ENCODE results near the gene SPATA31E1.
"Not testable (repeated sequence)": the region's sequence is repeated elsewhere in the genome, so short reads cannot be mapped to it uniquely, and the experiment has no call there.

SPATA31E1 gene

GRCh38 chr9:87937352-87937751 lies 54.7 kb downstream of the SPATA31E1 start:
- H3K4me3 ChIP-seq (ENCODE audit: low read depth, low read length); DNase-seq (ENCODE audit: low read depth): not testable (repeated sequence)

- not testable (repeated sequence) for DNase-seq (ENCODE audit: low read depth); H3K4me3 ChIP-seq (ENCODE audit: low read depth, low read length)
These were observed 55.2 kb downstream of the SPATA31E1 start for GRCh38 chr9:87937918-87938317.

GRCh38 chr9:87938336-87938735 lies 55.7 kb downstream of the SPATA31E1 start:
- H3K4me3 ChIP-seq (ENCODE audit: low read depth, low read length); DNase-seq (ENCODE audit: low read depth): not testable (repeated sequence)

Measured in GM12865 (cell line).